Stimulated activated CD4-positive, alpha-beta T cell treated with anti-CD3 and anti-CD28 coated beads, Interleukin-1b, Interleukin-23, amount 100 ng/mL, for 48 hours (primary cell): Measurements from ENCODE around the gene RAD9B.
"Not testable (repeated sequence)": the region's sequence is repeated elsewhere in the genome, so short reads cannot be mapped to it uniquely, and the experiment has no call there.

Experiments used
- DNase-seq: peaks from one replicate; pipeline ENCODE4 v3.0.0-alpha.2; 2020

Gene RAD9B

DNA sequence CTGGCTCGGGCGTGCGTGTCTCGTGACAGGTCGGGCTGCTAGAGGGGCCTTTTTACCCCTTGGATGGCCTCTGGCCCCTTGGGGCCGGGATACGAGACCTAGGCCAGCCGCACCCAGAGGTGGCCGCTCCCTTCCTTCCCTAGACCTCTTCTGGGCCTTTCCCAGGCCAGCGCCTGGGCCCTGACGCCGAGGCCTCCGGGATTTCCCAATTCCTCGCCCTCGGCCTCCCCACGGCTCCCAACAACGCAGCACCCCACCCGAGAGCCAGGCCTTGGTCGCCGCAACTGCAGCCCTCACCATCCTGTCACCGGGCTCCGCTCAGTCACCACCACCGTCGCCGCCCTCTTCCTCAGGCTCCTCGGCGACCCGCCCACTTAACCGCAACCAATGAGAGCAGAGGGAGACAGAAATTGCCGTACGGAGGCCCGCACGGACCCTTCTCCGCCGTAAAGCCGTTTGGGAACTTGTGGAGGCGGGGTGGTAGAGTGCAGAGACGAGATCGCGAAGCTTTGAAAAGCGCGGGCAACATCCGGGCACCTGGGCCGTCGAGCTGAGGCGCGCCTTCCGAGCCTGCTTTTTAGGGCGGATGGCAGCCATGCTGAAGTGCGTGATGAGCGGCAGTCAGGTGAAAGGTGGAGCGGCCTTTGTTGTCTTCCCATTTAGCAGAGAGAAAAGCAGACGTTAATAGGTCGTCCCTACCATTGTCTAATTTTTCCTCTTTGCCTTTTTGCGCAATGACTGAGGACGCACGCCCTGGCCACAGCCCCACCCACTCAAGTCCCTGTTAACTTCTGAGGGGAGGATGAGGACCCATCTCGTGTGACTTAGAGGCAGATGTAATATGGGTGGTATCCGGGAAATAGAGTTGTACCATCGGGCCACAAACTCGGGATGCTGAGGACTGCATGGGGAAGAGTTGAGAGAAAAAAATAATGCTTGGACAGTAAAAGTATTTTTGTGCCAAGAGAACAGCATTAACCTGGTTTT, at the start of gene RAD9B, which contains the start of gene VPS29:
Gene RAD9B (plus strand): TSS at position 580 of the 987 bp plus-strand sequence. CDS start 7 bp downstream, at position 587.
Gene VPS29 (minus strand): TSS at position 360 of the 987 bp plus-strand sequence. CDS start 60 bp downstream, at position 300.
- peak; percentile 99 for DNase-seq

DNA sequence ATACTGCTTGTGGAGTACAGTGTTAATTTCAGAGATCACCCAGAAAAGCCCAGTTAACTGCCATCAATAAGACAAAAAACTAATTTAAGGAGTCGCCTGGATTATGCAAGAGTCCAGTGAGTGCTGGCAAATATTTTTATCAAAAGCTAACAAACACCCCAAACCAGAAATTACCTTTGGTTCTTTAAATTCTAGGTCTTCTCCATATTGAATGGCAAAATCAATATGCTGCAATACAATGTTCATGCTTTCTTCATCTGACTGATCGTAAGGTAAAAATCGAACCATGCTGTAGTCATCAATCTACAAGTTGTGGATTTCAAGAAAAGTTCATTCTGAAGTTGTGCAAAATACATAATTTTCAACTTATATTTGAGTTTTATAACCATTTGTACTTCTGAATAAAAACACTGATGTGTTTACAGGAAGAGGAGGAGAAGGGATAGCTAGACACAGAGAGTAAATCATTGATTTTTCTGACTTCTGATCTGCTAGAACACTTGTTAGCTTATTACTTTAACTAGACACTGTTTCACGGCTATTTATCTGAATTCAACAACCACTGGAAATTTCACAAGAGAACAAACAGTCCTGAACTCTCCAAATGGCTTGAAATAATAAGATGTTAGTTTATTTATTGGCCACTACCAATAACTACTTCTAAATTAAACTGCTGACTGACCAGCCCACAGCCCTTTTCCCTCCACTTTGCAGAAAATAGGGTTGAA, 48.4 kb upstream of the RAD9B start:
- no peak for DNase-seq

DNA sequence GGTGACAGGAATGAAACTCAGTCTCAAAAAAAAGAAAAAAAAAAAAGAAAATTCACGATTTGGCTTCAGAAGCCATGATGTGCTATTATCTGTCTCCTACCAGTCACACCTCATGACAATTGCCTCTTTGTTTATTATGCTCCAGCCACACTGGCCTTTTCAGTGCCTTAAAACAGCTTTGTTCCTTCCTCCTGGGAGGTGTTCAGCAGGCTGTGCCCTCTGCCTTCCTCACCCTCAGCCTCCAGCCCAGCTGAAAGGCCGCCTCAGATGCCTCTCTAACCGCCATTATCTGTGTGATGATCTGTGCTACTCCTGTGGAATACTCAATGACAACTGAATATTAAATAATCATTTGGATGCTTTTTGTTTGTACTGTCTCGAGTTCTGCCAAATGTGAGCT, 43.4 kb upstream of the RAD9B start:
- DNase-seq, result no peak

DNA sequence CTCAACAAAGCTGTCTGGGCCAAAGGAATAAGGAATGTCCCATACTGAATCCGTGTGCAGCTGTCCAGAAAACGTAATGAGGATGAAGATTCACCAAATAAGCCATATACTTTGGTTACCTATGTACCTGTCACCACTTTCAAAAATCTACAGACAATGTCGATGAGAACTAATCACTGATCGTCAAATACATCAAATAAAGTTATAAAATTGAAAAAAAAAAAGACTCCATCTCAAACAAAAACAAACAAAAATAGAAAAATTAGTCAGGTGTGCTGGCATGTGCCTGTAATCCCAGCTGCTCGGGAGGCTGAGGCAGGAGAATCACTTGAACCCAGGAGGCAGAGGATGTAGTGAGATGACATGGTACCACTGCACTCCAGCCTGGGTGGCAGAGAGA, 40.9 kb upstream of the RAD9B start:
- DNase-seq, result not testable (repeated sequence)

DNA sequence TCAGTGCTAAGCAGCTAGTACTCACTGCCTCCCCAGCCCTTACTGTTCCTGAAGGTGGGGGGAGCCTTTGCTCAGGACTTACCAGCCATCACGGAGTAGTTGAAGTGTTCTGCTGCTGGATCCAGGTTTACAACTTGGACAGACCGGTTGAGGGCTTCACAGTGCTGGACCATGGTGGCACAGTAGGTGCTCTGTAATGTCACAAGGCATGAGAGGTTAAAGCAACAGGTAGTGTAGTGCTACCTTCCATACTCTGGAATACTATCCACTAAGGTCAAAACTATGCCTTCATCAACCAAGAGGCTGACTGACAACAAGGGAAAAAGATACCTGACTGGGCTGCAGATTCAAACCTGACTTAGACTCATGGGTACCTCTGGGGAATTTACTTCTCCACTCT, 37.1 kb upstream of the RAD9B start:
- no peak for DNase-seq

DNA sequence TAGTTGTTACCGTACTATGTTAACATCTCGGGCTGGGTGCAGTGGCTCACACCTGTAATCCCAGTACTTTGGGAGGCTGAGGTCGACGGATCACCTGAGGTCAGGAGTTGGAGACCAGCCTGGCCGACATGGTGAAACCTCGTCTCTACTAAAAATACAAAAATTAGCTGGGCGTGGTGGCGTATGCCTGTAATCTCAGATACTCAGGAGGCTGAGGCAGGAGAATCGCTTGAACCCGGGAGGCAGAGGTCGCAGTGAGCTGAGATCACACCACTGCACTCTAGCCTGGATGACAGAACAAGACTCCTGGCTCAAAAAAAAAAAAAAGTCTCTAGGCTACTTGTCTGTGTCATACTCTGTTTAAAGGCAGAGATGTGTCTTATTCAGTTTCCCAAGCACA, 36.4 kb upstream of the RAD9B start:
- not testable (repeated sequence) for DNase-seq

DNA sequence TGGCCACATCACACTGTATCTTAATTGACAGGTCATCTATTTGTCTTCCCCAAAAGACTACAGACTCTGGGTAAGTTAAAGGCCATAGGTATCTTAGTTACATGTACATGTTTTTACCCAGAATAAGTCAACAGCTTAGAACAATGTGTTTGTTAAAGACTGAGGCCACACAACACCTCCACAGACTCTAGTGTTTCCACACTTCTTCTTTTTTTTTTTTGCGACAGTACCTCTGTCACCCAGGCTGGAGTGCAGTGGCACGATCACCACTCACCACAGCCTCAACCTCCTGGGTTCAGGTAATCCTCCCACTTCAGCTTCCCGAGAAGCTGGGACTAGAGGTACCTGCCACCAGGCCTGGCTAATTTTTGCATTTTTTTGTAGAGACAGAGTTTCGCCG, 35.3 kb upstream of the RAD9B start:
- no peak for DNase-seq

DNA sequence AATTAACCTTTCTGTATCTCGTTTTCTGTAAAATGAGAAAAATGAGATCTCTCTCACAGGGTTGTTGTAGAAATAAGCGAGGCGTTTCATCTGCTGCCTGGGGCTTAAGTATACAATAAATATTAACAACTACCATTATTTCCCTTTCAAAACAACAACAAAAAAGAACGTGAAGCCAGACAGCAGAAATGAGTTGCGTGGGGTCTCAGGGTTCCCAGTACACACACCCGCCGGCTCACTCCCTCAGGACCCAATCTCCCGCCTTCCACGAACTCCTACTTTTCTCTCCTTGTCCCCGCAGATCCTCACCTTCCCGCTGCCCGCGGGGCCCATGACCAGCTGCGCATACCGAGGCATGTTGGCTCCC, 34.3 kb upstream of the RAD9B start:
- no peak for DNase-seq

DNA sequence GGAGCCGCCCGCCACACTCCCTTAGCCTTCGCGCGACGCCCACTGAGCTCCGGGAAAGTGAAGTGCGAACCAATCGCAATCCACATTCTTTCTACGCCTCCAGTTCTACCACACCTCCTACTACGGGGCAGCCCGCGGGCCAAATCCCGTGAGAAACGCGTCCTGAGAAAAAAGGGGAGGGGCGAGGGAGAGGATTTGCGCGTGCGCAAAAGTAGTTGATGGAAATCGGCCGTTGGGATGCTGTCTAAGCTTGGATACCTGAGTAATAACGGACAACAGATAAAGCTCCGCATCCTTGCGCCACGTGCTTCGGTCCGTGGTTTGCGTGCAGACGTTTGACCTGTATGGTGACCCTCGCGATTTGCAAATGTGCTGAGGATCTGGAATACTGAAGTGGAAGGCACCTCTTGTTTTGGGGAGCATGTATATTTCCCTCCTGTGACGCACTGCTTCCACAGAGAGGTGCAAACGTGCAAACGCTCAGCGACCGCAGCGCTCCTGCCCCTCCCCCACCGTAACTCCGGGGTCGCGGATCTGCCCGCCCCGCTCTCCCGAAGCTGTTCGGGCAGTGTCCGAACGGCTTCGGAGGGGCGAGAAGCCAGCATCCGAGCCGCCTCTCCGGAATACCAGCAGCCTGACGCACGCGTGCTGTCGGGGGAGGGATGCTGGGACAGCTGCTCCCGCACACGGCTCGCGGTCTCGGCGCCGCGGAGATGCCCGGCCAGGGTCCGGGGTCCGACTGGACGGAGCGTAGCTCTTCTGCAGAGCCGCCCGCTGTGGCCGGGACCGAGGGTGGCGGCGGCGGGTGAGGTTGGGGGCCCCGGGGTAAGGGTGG, 33.7 kb upstream of the RAD9B start, which contains the start of the genes FAM216A and GPN3:
Gene FAM216A (plus strand): TSS at position 632 of the 835 bp plus-strand sequence. CDS start 31 bp downstream, at position 663.
Gene GPN3 (minus strand): TSS at position 44 of the 835 bp plus-strand sequence. CDS start 54 bp downstream, outside the sequence.
- DNase-seq, result peak; percentile 97

DNA sequence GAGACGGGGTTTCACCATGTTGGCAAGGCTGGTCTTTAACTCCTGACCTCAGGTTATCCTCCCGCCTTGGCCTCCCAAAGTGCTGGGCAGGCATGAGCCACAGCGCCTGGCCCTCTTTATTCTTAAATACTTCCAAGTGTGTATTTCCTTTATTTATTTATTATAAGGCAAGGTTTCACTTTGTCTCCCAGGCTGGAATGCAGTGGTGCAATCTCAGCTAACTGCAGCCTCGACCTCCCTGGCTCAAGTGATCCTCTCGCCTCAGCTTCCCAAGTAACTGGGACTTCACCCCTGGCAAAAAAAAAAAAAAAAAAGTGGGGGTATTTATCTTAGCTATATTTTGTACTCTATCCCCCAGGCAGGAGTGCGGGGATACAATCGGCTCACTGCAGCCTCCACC, 26.7 kb upstream of the RAD9B start:
- no peak for DNase-seq

DNA sequence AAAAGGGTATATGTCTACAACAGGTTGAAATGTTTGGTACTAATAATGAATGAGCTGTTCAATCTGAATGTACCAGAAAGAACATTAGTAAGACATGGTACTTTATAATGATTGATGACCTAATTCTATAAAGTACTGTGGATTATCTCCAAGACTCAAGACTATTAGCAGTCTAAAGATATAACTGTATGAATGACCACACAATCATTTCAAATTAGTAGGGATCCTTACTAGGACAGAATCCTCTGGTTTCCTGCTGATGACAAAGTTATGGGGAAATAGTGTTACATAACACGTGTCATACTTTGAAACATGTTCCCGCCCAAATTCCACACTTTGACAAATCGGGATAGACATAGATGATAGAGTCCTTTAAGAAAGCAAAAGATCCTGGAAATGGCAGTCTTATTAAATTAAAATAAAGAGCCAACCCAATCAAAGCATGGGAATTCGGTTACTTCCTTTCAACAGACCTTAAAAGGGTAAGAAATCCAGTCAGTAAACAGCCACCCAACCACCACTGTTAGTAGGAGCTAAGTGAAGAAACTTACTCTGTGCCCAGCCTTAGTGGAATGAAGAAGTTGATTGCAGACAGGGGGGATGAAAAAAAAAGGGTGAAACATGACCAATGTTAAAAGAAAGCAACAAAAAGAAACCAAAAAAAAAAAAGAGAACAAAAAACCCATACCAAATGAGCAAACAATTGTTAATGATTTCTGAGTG, 3.0 kb upstream of the RAD9B start:
- no peak for DNase-seq

DNA sequence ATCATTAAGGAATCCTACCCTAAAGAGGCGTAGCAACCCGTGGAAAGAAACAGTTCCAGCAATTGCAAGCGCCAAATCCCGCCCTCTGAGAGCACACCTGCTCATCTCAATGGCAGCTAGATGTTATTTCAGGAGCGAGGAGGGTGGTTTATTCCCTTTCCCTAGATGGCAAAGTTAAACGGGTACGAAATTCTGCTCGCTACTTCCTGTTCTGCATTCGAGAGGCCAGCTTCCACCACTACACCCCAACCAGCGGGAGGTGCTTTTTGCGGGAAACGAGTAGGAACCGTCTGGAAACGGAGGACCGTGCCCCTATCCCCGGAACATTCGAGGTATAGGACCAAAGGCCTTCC, 756 bp upstream of the RAD9B start:
- peak; percentile 35 for DNase-seq

DNA sequence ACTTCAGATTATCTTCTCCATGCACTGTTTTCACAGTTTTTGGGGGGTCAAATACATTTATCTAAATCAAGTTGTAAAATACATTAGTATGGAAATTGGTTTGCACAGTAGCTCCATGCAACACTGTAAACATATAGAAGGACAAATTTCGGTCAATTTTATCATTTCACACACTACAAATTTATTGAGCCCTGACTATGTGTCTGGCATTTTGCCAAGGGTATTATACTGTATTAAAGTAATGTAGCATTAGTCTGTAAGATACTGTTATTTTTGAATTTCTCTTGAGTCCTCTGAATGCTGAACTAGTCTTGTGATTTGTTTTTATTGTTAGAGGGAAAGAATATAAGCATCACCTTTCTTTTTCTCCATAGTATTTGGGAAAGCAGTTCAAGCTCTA, 1.3 kb downstream of the RAD9B start:
- DNase-seq, result no peak

DNA sequence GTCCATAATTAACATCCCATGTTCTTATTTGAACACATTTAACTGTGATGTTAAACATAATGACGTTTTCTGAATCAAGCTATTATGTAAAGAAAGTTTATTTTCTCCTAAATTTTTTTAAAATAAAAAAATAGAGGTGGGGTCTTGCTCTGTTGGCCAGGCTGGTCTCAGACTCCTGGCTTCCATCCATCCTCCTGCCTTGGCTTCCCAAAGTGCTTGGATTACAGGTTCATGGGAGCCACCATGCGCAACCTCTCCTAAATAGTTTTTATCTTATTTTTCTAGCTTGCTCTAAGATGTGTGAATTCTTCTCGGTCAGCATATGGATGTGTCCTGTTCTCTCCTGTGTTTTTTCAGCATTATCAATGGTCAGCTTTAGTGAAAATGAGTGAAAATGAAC, 3.2 kb downstream of the RAD9B start:
- no peak for DNase-seq

DNA sequence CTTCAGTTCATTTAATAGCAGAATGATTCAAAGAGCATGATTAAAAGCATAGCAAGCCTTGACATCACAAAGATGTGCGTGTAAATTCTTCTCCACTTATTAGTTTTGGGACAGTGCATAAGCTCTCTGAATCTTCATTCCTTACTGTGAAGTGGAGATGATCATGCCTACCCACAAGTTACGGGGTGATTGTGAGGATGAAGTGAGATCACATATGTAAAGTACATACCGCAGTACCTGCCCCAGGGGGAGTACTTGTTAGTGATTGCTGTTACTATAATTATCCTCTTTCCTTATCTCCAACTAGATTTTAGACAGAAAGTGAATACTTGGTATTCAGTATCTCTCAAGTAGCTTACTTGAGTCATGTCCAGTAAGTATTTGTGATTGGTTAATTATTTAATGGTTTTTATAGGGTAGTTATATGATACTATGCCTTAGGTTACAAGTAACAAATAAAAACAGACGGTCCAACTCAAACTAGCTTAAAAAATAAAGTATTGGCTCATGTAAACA, 6.0 kb downstream of the RAD9B start:
- no peak for DNase-seq

DNA sequence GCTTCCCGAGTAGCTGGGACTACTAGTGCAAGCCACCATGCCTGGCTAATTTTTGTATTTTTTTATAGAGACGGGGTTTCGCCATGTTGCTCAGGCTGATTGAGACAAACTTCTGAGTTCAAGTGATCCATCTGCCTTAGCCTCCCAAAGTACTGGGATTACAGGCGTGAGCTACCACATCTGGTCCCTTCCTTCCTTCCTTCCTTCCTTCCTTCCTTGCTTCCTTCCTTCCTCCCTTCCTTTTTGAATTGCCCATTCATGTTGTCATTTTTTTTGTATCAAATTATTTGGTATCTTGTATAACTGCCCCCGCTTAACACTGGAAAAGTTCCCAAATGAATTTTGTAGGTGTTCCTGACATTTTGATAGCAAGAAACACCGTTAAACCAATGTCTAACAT, 11.7 kb downstream of the RAD9B start:
- DNase-seq, result no peak

DNA sequence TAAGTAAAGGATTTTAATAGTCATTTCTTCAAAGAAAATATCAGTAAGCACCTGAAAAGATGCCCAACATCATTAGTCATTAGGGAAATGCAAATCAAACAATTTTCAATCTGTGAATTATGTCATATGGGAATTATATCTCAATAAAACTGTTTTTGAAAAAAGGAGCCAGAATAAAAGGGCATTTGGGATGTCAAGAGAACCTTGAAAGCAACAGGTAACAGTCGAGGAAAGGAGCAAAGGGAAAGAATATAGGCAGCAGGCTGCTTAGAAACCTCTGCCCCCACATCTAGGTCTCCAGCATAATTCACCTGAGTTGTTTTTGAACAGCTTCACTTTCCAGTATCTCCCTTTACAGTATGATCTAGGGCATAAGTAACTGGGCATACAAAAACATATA, 12.2 kb downstream of the RAD9B start:
- DNase-seq, result no peak

DNA sequence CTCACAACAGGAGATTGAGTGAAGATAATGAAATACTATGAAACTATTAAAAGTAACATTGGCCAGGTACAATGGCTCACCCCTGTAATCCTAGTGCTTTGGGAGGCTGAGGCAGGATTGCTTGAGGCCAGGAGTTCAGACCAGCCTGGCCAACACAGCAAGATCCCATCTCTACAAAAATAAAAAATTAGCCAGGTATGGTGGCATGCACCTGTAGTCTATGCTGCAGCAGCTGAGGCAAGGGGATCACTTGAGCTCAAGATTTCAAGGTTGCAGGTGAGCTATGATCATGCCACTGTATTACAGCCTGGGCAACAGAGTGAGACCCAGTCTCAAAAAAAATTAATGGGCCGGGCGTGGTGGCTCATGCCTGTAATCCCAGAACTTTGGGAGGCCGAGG, 14.9 kb downstream of the RAD9B start:
- no peak for DNase-seq

DNA sequence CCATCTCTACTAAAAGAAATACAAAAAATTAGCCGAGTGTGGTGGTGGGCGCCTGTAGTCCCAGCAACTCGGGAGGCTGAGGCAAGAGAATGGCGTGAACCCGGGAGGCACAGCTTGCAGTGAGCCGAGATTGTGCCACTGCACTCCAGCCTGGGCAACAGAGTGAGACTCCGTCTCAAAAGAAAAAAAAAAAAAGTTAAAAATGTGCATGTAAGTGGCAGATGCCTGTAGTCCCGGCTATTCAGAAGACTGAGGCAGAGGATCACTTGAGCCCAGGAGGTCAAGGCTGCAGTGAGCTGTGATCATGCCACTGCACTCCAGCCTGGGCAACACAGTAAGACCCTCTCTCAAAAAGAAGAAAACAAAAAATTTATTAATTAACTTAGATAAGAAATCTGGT, 15.9 kb downstream of the RAD9B start:
- DNase-seq, result not testable (repeated sequence)

DNA sequence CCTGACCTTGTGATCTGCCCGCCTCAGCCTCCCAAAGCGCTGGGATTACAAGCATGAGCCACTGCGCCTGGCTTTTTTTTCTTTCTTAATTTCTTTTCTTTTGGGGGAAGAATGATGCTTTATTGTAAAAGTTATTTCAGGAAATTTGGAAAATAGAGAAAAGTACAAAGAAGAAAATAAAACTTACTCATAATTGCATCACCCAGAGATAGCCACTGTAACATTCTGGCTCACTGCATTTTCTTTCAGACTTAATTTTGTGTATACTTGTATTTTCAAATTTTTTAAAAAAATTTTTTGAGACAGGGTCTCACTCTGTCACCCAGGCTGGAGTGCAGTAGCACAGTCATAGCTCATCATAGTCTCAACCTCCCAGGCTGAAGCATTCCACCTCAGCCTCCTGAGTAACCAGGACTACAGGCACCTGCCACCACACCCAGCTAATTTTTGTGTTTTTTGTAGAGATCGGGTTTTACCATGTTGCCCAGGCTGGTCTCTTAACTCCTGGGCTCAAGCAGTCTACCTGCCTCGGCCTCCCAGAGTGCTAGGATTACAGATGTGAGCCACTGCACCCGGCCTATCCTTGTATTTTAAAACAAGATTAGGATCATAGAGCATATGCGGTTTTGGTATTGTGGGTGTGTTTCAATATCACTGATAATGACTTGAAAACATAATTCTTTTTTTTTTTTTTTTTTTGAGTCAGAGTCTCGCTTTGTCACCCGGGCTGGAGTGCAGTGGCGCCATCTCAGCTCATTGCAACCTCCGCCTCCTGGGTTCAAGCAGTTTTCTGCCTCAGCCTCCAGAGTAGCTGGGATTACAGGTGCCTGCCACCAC, 19.0 kb downstream of the RAD9B start:
- peak; percentile 58 for DNase-seq

DNA sequence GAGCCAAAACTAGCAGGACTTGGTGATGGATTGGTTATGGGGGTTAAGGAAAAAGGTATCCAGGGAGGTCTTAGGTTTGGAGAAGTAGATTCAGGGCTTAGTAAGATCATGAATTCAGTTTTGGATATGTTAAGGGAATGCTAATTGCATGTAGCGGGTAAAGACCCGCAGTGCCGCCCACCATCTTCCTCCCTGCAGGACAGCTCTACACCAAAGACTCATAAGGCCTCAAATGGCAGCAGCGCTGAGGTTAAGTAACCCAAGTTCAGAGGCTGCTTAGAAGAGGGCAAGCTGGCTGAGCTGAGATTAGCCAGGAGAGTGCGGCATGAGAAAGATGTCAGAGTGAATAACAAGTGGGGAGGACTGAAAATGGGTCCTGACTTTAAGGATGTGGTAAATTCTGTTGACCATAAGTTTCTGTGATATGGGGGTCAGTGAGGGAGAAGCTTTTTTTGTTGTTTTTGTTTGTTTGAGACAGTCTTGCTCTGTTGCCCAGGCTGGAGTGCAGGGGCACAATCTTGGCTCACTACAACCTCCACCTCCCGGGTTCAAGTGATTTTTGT, 26.2 kb downstream of the RAD9B start:
- DNase-seq, result no peak
